Right cardiac atrium (tissue), 5 donors: Measurements from ENCODE around the gene IKZF1. TPM values are rescaled to one million over a fixed set of nuclear protein-coding genes. Genes with fewer than 3 reads are reported as not detected.

Source experiments
- ATAC-seq, 2 donors: fragments of 200-7000 bp; cut with Tn5 transposase; one replicate each; pipeline versions ENCODE4 v1.8.0 to v1.9.1; 2020; ENCODE audit warnings: moderate library complexity in 2 of 2, mild to moderate bottlenecking in 1 of 2
- DNase-seq, 3 donors: peaks; one replicate each; pipeline ENCODE4 v3.0.0-alpha.2; 2020
- H3K27ac ChIP-seq: one replicate; pipeline ENCODE4 v1.5.1; 2013; ENCODE audit warnings: mild to moderate bottlenecking, low read length, control low read depth, moderate library complexity
- H3K27me3 ChIP-seq: one replicate; pipeline ENCODE4 v1.6.1; 2013; ENCODE audit not compliant: control insufficient read depth, insufficient read depth
- H3K4me1 ChIP-seq: one replicate; pipeline ENCODE4 v1.6.1; 2013; ENCODE audit warnings: low read length; ENCODE audit not compliant: control insufficient read depth, insufficient read depth
- H3K4me3 ChIP-seq: one replicate; pipeline ENCODE4 v1.5.1; 2013; ENCODE audit warnings: low read length, control low read depth
- H3K9me3 ChIP-seq: one replicate; pipeline ENCODE4 v1.6.1; 2013; ENCODE audit warnings: low read length; ENCODE audit not compliant: control insufficient read depth
- WGBS: extraction: QIAGEN DNeasy Blood & Tissue Kit; methylation state at CpG from one replicate; pipeline ENCODE4 v1.1.7; 2013; 5-methylcytosine and 5-hydroxymethylcytosine counted together
- intact Hi-C, 4 donors: fragments of 100-400 bp; cut with DNase I; formaldehyde crosslinking; loops; one replicate each; pipeline versions ENCODE4 v1.11.0 to v1.14.0; 2022 to 2023
- polyA plus RNA-seq: library from polyadenylated mRNA; stranded (reverse); fragments of 200-250 nt; gene quantifications from one replicate; pipeline ENCODE4 v1.2.3, GENCODE V29; 2013
- total RNA-seq, 4 donors: library from RNA; stranded (reverse); fragmentation: NEBNext Ultra II Directional; extraction: Animal tissue kit (Norgen Biotek cat#: 25700); gene quantifications; one replicate each; pipeline ENCODE4 v1.2.1, GENCODE V29; 2021
- donor health status: healthy with polysubstance abuse.
- donor health status: DM: no; HTN: yes; CAD: no.
- donor health status: DM: no; HTN: no; CAD: no.
- donor health status: DM: no; HTN: yes; CAD: no; lungs with severe emphysema.
- donor health status: DM: yes; HTN: yes; CAD: no.

Gene IKZF1
- total and polyA plus RNA-seq, 5 donors = 0.54 to 6.8 (median 4.2) TPM

- intact Hi-C loops = no loop called here
- Histone ChIP-seq H3K9me3 (no peaks in the 10 kb centered on the region), H3K27ac (no peak overlapping the region), H3K27me3 (no peaks in the 10 kb centered on the region), H3K4me3 (no peak overlapping the region), H3K4me1 (peaks cover 2% of the 10 kb centered on the region)
- DNase-seq = no peak
- ATAC-seq = no peak
- 91% methylated on average over 9 of the region's 9 CpGs for WGBS
Measured at GRCh38 chr7:50359258-50359994, 54.9 kb downstream of the IKZF1 start.

- H3K9me3 ChIP-seq = no peaks in the 10 kb centered on the region
- ATAC-seq = no peak
- 41% methylated on average over 20 of the region's 20 CpGs for WGBS
- intact Hi-C loops = no loop called here
- no peak overlapping the region for H3K27ac ChIP-seq
- DNase-seq = no peak
- H3K27me3 ChIP-seq = no peaks in the 10 kb centered on the region
- peaks cover 2% of the 10 kb centered on the region for H3K4me1 ChIP-seq
- no peak overlapping the region for H3K4me3 ChIP-seq
Measured at GRCh38 chr7:50359995-50360925, 55.7 kb downstream of the IKZF1 start.

- ATAC-seq = no peak
- H3K4me3 ChIP-seq = no peak overlapping the region
- H3K27ac ChIP-seq = no peak overlapping the region
- intact Hi-C loops = no loop called here
- no peak for DNase-seq
- no peaks in the 10 kb centered on the region for H3K27me3 ChIP-seq
- 80% methylated on average over 5 of the region's 5 CpGs for WGBS
- peaks cover 2% of the 10 kb centered on the region for H3K4me1 ChIP-seq
- H3K9me3 ChIP-seq = no peaks in the 10 kb centered on the region
Measured at GRCh38 chr7:50362142-50362541, 57.6 kb downstream of the IKZF1 start.

DNA sequence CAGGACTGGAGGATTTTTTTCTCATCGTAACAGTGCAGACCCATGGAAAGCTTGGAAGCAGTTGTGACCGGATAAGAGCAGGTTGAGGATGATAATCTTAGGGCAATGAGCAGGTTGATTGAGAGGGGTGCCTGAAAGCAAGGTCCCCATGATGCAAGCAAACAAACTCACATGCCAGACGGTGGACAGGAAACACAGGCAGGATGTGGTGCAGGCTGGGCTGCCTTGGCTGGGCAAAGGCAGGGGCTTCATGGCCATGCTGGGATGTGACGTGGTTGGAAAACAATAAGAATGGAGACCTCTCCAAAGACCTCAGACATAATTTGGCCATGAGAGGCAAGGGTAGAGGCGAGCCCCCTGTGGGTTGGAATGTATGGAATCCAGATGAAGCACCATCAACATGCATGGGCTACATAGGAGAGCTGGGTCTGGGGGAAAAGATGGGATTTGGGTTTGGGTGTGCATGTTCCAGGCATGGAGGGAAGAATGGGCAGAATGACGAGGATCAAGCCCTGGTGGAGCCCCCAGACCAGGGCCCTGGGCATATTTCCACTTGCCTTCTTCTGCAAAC lies 58.3 kb downstream of the IKZF1 start:
- Histone ChIP-seq H3K27ac (no peak overlapping the region), H3K9me3 (no peaks in the 10 kb centered on the region), H3K4me3 (no peak overlapping the region), H3K27me3 (no peaks in the 10 kb centered on the region), H3K4me1 (peaks cover 2% of the 10 kb centered on the region)
- no peak for DNase-seq
- no peak for ATAC-seq
- intact Hi-C loops = no loop called here
- WGBS = 68% methylated on average over 6 of the region's 6 CpGs

- intact Hi-C loops = no loop called here
- H3K4me3 ChIP-seq = no peak overlapping the region
- no peak for ATAC-seq
- no peaks in the 10 kb centered on the region for H3K9me3 ChIP-seq
- no peak overlapping the region for H3K27ac ChIP-seq
- WGBS = 76% methylated on average over 7 of the region's 7 CpGs
- H3K27me3 ChIP-seq = no peaks in the 10 kb centered on the region
- H3K4me1 ChIP-seq = peaks cover 2% of the 10 kb centered on the region
- no peak for DNase-seq
Measured at GRCh38 chr7:50363327-50364060, 59.0 kb downstream of the IKZF1 start.

DNA sequence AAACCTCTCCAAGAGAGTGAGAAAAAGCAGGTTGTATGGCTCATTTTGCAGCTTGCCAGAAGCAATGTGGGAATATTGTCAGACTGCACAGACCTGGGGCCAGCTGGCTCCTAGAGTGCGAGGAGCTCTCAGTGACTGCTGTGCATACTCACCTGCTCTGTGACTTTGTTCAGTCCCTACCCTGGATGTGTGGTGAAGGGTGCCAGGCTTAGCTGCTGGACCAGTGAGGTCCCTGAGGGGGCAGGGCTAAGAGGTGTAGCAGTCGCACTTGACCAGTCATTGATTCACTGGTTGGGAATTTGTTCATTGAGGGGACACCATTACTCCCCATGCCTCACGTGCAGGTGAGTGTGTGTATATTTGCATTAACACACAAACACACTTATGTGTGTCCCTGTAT lies 60.1 kb downstream of the IKZF1 start:
- intact Hi-C loops = no loop called here

GRCh38 chr7:50366311-50366710 lies 61.8 kb downstream of the IKZF1 start:
- Histone ChIP-seq H3K27me3 (no peaks in the 10 kb centered on the region), H3K4me1 (no peaks in the 10 kb centered on the region), H3K4me3 (no peak overlapping the region), H3K27ac (no peak overlapping the region), H3K9me3 (no peaks in the 10 kb centered on the region)
- intact Hi-C loops = no loop called here
- ATAC-seq (no peak), DNase-seq (no peak)
- WGBS = 40% methylated on average over 2 of the region's 2 CpGs

More for the DNA sequence above, 60.1 kb downstream of the IKZF1 start:
- ATAC-seq = peak in 1 of 2 donors; percentile 41
- 83% methylated on average over 3 of the region's 3 CpGs for WGBS
- no peak for DNase-seq
- no peak overlapping the region for H3K27ac ChIP-seq
- no peak overlapping the region for H3K4me3 ChIP-seq
- no peaks in the 10 kb centered on the region for H3K27me3 ChIP-seq
- H3K4me1 ChIP-seq = peaks cover 2% of the 10 kb centered on the region
- no peaks in the 10 kb centered on the region for H3K9me3 ChIP-seq

- Histone ChIP-seq H3K4me1 (no peaks in the 10 kb centered on the region), H3K4me3 (no peak overlapping the region), H3K9me3 (no peaks in the 10 kb centered on the region), H3K27me3 (no peaks in the 10 kb centered on the region), H3K27ac (no peak overlapping the region)
- ATAC-seq (no peak), DNase-seq (no peak)
- intact Hi-C loops = no loop called here
- 77% methylated on average over 2 of the region's 2 CpGs for WGBS
Measured at GRCh38 chr7:50367100-50367499, 62.6 kb downstream of the IKZF1 start.

GRCh38 chr7:50367570-50367969 lies 63.1 kb downstream of the IKZF1 start:
- Histone ChIP-seq H3K4me1 (no peaks in the 10 kb centered on the region), H3K9me3 (no peaks in the 10 kb centered on the region), H3K27me3 (no peaks in the 10 kb centered on the region), H3K27ac (no peak overlapping the region), H3K4me3 (no peak overlapping the region)
- intact Hi-C loops = no loop called here
- ATAC-seq (no peak), DNase-seq (no peak)
- WGBS = 76% methylated on average over 6 of the region's 6 CpGs

DNA sequence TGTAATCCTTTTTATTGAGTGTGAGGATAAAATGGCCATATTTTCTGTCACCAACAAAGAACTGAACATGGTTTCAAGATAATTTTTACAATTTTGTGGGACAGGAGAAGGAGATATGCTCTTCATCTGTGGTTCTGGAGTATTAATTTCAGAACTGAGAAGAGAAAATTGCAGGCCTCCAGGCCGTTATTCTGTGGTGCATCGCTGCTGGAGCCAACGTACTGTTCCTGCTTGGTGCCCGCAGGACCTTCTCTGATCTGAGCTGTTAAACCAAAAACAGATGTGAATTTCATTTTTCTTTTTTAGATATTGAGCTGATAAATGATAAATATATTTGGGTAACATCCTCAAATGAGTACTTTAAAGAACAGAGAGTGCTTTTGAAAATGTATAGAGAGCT lies 63.9 kb downstream of the IKZF1 start:
- intact Hi-C loops = no loop called here
- ATAC-seq (no peak), DNase-seq (no peak)
- H3K4me3 ChIP-seq = no peak overlapping the region
- no peaks in the 10 kb centered on the region for H3K27me3 ChIP-seq
- WGBS = 89% methylated on average over 4 of the region's 4 CpGs
- no peaks in the 10 kb centered on the region for H3K9me3 ChIP-seq
- no peaks in the 10 kb centered on the region for H3K4me1 ChIP-seq
- no peak overlapping the region for H3K27ac ChIP-seq
